HG03135 (cell line): ENCODE measurements around the gene RNF20.
A peak's percentile ranks its signal among the peaks of the same experiment; 100 is the strongest.
"Not testable (repeated sequence)": the region's sequence is repeated elsewhere in the genome, so short reads cannot be mapped to it uniquely, and the experiment has no call there.

Experiments
- ATAC-seq: cut with Tn5 transposase; IDR thresholded peaks from one replicate; pipeline ENCODE4 v1.9.1; 2021; ENCODE audit warnings: mild to moderate bottlenecking, moderate library complexity; ENCODE audit not compliant: unreplicated experiment

Gene RNF20

DNA sequence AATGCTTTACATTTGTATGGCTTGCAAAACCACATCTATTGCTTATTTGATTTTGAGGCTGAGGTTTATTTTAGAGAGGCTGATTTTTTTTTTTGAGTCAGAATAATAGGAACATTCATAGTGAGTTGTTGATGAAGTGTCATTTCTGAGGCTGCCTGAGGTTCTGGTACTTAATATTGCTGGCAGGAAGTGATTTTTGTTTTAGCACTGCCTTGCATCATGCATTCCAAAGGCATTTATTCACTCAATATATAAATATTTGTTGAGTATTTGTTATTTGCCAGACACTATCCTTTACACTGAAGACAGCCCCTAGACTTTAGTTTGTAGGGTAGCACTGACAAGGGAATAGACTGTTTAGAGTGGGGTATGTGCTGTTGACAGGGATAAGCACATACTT is 2.7 kb downstream of the RNF20 start:
- no peak for ATAC-seq

DNA sequence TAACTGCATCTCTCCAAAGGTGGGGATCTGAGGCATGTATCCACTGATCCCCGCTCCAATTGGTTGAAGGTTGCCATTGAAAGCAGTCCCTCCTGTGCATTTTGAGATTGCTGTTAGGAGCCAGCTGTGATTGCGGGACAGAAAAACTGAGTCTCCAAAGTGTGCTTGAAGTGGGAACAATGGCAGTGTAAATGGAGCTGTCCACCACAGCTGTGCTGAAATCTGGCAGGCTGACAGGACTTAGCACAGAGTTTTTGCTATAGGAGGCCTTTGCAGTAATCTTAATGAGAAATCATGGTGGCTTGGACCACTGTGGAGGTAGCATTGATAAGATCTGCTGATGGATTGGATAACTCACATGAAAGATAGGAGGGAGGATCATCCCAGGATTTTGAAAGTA is 3.3 kb downstream of the RNF20 start:
- no peak for ATAC-seq

DNA sequence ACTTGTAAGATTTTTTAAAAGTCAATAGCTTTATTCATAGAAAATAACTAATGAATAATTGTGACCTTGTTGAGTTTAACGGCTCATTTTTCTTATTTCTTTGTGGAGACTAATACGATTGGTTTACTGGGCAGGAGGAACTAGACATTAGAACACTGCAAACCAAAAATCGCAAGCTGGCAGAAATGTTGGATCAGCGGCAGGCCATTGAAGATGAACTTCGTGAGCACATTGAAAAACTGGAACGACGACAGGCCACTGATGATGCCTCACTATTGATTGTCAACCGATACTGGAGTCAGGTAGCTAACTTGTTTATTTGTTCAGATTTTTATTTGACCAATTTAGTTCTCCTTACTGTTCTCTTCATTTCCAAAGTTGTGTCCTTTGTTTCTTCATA is 6.4 kb downstream of the RNF20 start:
- ATAC-seq = no peak

DNA sequence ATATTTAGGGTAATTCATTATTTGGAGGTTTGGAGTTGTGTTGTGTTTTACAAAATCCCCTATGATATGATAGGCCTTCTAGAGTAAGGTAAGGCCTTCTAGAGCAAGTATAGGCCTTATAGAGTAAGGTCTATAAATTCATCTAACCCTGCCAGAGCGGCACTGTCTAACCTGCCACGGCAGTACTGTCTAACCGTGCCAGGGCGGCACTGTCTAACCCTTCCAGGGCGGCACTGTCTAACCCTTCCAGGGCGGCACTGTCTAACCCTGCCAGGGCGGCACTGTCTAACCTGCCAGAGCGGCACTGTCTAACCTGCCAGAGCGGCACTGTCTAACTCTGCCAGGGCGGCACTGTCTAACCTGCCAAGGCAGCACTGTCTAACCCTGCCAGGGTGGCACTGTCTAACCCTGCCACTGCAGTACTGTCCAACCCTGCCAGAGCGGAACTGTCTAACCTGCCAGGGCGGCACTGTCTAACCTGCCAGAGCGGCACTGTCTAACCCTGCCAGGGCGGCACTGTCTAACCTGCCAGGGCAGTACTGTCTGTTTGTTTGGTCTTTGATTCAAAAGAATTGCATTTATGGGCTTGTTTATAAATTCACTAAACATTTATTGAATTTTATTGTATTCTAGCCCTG is 9.6 kb downstream of the RNF20 start:
- ATAC-seq = no peak

DNA sequence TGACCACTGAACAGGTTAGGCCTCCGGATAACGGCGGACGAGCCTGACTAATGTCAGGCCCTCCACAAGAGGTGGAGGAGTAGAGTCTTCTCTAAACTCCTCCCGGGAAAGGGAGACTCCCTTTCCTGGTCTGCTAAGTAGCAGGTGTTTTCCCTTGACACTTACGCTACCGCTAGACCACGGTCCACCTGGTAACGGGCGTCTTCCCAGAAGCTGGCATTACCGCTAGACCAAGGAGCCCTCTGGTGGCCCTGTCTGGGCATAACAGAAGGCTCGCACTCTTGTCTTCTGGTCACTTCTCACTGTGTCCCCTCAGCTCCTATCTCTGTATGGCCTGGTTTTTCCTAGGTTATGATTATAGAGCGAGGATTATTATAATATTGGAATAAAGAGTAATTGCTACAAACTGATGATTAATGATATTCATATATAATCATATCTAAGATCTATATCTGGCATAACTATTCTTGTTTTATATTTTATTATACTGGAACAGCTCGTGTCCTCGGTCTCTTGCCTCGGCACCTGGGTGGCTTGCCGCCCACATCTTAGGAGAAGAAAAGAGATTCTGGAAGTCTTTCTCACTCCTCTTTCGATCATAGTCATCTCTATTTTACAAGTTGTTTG is 15.9 kb downstream of the RNF20 start:
- not testable (repeated sequence) for ATAC-seq

DNA sequence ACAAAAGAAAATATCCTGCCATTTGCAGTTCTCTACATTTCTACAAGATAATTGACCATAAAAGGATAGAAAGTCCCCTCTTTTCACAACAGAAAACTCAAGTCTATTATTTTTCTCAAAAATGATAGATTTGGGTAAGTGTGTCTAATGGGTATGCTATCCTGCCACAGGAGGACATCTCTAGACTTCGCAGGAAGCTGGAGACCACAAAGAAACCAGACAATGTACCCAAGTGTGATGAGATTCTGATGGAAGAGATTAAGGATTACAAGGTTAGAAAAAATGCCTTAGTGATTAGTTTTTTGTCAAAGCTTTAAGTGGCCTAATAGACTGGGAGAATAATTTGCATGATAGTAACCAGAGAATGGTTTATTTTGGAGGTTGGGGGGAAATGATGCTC is 28.1 kb downstream of the RNF20 start:
- no peak for ATAC-seq

DNA sequence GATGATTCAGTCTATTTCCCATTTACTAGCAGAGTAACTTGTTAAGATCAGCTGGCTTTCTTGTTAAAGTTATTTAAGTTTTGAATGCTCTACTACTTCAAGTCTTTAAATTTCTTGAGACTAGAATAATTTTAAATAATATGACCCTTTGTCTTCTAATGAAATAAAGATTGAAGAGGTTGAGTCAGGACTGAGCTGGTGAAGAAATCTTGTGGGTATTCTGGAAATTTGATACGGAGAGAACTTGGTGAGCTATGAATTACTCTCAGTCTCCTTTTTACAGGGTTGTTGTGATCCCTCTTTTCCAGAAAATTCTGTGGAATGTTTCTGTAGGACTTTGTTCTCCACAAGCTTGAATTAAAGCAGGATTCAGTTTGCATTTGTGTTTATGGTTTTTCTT is 29.3 kb downstream of the RNF20 start:
- ATAC-seq = no peak

DNA sequence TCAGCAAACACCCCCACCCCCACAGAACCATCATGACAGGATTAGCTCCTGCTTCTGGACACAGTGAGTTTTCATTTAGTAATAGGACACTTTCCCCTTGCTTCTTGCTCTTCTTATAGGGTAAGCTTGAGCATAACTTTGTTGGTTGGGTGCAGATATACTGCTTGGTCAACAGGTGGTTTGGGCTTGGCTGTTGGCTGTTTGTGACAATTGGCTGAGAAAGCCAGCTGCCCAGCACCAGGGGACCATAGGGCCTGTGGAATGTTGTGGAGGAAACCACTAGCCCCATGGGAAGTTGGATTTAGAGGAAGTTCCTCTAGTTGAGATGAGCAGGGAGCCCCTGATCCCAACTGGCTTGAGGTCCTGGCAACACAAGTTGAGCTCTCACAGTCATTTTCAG is 30.6 kb downstream of the RNF20 start:
- no peak for ATAC-seq

DNA sequence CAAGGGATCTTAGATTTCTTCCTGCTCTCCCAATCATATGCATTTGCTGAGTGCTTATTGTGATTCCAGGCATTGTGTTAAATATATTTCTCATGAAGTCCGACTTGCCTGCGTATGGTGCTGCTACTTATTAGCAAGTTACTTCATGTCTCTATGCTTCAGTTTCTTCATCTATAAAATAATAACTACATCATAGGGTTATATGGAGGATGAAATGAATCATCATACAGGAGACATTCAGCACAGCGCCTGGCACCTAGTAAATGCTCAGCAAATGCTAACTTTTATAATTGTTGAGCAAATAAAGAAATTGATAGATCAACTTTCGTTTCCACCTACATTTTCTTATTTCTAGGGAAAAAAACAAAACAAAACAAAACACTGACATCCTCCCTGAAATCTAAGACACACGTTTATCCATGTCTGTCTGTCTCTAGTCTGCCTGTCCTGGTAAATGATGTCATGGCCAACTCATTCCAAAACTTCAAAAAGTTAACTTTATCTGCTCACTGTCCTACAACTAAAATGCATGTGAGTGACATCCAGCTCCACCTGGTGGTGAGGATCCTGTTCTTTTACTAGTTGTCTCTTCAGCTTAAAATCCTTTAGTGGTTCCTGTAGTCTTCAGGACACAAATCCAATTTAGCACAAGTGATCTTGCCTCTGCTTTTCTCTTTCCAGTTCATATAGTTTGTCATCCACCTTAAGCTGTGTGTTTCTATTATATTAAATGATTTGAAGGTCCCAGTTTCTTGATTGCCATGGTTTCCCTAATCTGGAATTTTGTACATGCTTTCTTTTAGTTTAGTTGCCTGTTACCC is 33.5 kb downstream of the RNF20 start:
- ATAC-seq = peak; percentile 59

DNA sequence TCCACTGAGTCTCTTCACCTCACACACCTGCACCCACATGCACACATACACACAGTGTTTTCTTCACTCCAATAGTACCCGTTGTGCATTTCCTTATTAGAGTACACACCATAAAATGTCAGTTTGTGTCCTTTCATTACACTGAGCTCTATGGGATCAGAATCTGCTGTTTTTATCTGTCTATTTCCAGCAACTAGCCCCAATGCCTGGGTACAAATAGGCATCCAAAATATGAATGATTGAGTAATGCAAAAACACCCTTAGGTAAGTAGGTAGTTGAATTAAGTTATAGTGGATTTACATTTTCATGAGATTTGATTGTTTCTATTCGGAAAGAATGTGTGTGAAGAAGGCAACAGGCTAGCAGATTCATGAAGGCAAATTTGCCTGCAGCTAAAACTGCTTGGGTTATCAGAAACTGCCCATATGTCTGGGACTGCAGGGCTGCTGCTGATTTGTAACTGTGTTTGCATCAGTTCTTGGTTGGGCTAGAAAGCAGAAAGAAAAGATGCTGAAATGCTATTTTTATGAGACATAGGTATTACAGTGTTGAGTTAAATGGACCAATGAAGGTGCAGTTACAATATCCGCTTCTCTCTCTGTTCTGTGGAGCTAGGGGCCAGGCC is 34.2 kb downstream of the RNF20 start:
- no peak for ATAC-seq

DNA sequence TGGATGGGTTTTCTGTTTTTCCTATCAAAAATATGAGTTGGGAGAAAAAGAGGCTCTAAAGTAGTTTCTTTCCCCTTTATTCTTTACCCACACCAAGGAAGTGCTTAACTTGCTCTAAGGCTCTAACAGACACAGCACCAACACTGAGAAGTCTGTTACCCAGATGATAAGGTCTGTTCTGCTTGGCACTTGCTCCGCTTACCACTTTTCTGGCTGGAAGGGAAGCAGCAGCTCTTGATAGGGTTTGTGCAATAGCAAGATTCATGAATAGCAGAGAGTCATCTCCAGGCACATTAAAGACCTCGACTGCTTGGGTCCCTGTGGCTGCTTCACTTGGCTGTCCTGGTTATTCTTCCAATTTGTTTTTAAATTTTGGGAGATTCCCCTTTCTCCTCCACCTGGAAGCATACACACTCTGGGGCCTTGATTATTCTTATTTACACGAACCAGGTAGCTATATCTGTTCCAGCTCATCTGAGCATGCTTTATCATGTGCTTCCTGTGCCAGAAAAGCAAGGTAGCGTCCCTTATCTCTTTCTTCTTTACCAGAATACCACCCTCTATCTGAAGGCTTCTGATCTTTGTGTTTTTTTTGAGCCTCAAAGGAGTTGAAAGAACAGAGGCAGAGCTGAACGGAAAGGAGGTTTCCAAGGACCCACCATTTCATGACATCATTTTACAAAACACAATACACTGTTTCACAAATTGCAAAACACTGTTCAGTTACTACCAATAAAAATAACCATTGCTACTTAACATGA is 36.3 kb downstream of the RNF20 start:
- no peak for ATAC-seq

DNA sequence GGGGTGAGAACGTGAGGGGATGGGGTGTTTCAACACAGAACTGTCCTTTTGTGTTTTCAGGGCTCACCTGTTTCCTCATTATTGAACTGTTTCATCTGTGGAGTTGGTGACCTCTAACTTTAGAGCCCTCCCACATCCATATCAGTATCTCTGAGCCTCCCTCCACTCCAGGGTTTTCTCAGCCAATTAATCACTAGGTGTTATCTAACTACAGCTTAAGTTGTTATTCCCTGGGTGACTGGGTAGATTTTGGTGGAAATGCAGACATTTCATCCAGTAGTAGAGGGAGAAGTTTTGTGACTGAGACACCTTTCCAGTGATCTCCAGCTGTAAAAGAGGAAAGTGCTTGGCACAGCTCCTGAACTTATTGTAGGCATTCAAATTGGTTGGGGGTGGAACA is 37.5 kb downstream of the RNF20 start:
- ATAC-seq = no peak

DNA sequence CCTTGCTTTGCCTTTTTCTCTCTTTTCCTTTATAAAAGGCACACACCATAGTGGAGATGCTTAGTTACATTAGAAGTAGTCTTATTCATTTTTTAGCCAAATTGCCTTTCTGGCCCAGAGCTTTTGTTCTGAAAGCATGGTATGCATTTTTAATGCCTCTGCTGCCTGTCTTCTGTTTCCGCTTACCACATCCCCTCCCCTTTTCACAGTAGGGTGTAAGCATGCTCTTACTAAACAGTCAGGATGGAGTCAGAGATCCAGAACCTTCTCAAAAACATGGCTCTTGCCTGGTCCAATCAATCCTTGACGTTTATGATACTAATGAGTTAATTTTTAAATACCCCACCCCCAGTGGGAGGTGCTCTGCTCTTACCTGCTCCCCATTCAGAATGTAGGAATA is 38.7 kb downstream of the RNF20 start:
- no peak for ATAC-seq

DNA sequence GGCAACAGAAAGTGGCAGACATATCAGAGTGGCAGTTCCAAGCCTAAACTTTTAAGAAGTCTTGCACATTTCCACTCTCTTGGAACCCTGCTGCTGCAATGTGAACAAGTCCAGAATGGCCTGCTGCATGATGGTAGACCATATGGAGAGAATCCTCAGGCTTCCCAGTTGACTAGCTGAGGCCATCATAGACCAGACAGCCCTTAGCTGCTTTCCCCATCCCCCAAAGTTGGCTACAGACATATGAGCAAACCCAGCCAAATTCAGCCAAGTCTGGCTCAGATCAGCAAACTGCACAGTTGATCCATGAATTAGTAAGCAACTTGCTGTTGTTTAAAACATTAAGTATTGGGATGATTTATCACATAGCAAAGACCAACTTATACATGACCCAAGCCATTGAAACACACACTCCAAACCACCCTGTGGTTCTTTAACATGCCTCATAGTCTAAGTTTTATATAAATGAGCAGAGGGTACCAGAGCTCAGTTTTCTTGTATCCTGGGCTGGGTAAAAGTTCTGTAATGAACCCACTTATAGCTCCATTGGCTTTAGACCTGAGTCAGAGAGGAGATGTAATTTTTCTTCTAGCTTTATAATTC is 41.2 kb downstream of the RNF20 start:
- ATAC-seq = no peak

DNA sequence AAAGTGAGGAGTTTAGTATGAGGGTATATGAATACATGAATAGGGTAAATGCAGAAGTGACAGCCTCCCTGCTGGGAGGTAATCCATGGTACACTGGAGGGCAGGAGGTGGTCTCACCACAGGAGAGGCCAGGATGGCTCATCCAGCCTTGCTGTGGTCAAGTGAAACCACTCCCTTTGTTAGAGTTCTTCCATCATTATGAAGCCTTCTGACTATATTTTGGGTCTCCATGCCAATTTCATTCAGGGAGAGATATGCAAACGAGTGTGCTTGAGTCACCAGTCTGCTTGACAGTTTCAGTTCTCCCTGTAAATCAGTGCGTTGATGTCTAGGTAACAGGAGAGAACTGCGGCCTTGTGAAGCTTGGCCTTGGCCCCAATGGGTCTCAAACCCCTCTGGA is 44.7 kb downstream of the RNF20 start:
- ATAC-seq = no peak

DNA sequence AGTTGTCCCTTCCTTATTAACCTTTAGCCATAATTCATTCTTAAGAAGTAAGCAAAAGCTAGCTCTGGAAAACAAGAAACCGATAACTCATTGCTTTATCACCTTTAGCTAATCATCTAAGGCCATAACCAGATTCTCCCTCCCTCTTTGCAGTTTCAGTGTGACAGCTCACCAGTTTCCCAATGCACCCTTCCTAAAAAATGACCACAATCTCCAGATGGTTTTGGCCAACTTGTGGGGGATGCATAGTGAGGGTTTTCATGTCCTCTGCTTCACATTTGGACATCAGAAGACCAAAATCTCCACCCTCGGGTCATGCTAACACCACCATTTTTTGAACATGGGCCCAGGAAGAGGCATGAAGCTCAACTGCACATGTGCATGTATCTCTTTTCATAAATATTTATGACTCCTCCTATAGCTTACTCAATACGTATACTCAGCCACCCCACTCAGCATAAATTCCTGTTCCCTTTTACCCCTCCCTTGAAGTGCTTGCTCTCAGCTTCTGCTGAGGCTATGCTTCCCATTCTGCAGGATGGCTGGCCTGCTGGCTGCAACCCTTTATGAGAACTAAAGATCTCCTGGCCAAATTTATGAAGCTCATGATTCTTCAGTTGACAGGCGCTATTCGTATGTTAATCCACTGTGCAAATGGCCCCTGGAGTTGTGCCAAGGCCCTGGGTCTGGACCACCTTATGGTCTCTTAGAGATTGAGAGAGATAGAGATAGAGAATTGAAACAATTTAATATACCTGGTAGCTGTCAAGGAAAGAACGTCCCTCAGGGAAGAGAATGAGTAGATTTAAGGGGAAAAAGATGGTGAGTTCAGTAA is 46.3 kb downstream of the RNF20 start:
- no peak for ATAC-seq

DNA sequence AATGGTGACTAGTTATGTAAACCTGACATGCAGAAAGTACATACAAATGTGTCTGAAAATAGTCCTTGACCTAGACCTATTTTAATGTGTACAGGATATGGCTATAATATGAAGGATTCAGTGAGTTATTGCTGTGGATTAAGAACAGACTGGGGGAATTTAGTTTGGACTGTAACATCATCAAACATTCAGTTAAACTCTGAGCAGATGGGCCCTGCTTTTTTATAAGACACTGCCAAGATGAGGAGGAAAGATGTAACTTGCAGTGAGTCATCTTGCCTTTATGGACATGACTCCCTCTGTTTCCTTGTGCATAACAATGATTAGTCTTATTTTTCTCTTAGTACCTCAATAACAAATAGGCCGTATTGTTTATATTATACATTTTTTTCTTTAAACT is 48.9 kb downstream of the RNF20 start:
- ATAC-seq = no peak

DNA sequence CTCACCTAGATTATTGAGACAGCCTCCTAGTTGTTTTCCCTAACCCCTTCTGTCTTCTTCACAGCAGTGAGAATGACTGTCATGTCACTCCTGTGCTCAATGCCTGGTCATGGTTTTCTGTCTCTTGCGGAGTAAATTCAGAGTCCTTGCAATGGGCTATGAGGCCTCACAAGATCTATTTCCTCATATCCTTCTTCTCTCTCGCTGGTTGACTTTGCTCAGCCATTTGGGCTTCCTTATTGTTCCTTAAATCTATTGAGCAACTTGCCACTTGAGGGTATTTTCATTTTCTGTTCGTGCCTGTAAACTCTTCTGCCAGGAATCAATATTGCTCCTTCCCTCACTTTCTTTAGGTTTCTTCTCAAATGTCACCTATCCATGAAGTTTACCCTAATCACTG is 52.1 kb downstream of the RNF20 start:
- ATAC-seq = no peak

DNA sequence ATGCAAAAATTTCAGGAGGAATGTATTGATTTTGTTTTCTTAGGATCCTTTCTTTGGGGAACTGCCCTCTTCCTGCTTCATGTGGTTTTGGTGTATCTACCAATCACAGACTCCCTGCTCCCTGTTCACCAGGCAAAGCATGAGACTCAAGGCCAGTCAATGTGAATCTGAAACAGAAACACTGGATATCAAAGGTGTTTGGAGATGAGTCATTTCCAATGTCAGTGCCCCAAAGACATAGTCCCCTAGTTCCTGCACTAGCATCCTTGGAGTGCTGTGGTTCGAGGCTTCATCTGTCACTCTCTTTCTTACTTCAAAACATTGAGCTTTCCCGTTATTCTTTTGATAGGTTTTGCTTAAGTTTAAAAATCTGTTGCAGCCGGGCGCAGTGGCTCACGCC is 53.0 kb downstream of the RNF20 start:
- ATAC-seq = peak; percentile 86
